Umbilical cord (tissue), 1 donor: ENCODE measurements around the gene BICDL1. TPM values are rescaled to one million over a fixed set of nuclear protein-coding genes. Genes with fewer than 3 reads are reported as not detected.

Experiments
- total RNA-seq: library from RNA; depleted of rRNA; stranded (reverse); fragments of >200 nt; gene quantifications from one replicate; pipeline ENCODE4 v1.2.3, GENCODE V29; 2014; ENCODE audit warnings: low replicate concordance; ENCODE audit not compliant: insufficient read depth

The BICDL1 gene
- total RNA-seq, 1 donor from 2014 or later, result 0.96 TPM

Other genes starting within 250 kb of the BICDL1 start
- gene CIT, start 111.9 kb upstream of the BICDL1 start, total RNA-seq, result 17.8 TPM
- gene RAB35, start 127.5 kb downstream of the BICDL1 start, total RNA-seq, result 33.5 TPM
- gene GCN1, start 205.5 kb downstream of the BICDL1 start, total RNA-seq, result 45.0 TPM
- 1,784 TPM for gene RPLP0, start 211.9 kb downstream of the BICDL1 start, total RNA-seq